ENCODE data around the gene LYPD6B. TPM values are rescaled to one million over a fixed set of nuclear protein-coding genes. Genes with fewer than 3 reads are reported as not detected.

Gene LYPD6B
- total RNA-seq, 2 donors from 2014 or later: 9.3 to 9.9 TPM

DNA sequence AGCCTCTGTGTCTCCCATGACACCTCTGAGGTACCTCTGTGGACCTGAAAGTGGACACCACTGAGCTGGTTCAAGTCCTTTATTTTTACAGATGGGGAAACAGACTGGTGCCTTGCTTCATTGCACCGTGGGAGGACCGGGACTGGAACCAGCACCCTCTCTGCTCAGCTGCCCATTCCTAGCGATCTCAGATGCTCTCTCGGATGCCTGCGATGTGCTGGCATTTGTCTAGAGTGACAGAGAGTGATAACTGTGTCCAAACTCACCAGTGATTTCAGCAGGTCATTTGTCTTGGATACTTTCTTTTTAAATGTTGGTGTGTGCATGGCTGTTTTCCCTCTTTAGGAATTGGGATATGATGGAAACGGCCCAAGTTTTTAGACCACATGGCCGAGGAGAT lies 30.1 kb upstream of the LYPD6B start:
- no peak overlapping the region for H3K27ac ChIP-seq
- DNase-seq (no peak), ATAC-seq (no peak)
- no peaks in the 10 kb centered on the region for H3K9me3 ChIP-seq
- no peak overlapping the region for H3K4me3 ChIP-seq
- H3K4me1 ChIP-seq: no peaks in the 10 kb centered on the region
- intact Hi-C loops (cut with DNase I): no loop called here
- 73 to 78% methylated on average over 7 of the region's 7 CpGs for whole genome bisulfite sequencing, 2 donors
- no peaks in the 10 kb centered on the region for H3K27me3 ChIP-seq
- no peaks in the 10 kb centered on the region for H3K36me3 ChIP-seq (replicated peaks in 1 of 2; ENCODE audit: insufficient read depth in 1 of 2, low read depth in 2 of 2)
- TF ChIP-seq POLR2A (IDR thresholded peaks at IDR 0.05): no peak
- TF ChIP-seq, protein P1, sequence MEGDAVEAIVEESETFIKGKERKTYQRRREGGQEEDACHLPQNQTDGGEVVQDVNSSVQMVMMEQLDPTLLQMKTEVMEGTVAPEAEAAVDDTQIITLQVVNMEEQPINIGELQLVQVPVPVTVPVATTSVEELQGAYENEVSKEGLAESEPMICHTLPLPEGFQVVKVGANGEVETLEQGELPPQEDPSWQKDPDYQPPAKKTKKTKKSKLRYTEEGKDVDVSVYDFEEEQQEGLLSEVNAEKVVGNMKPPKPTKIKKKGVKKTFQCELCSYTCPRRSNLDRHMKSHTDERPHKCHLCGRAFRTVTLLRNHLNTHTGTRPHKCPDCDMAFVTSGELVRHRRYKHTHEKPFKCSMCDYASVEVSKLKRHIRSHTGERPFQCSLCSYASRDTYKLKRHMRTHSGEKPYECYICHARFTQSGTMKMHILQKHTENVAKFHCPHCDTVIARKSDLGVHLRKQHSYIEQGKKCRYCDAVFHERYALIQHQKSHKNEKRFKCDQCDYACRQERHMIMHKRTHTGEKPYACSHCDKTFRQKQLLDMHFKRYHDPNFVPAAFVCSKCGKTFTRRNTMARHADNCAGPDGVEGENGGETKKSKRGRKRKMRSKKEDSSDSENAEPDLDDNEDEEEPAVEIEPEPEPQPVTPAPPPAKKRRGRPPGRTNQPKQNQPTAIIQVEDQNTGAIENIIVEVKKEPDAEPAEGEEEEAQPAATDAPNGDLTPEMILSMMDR (IDR thresholded peaks at IDR 0.05): no peak

DNA sequence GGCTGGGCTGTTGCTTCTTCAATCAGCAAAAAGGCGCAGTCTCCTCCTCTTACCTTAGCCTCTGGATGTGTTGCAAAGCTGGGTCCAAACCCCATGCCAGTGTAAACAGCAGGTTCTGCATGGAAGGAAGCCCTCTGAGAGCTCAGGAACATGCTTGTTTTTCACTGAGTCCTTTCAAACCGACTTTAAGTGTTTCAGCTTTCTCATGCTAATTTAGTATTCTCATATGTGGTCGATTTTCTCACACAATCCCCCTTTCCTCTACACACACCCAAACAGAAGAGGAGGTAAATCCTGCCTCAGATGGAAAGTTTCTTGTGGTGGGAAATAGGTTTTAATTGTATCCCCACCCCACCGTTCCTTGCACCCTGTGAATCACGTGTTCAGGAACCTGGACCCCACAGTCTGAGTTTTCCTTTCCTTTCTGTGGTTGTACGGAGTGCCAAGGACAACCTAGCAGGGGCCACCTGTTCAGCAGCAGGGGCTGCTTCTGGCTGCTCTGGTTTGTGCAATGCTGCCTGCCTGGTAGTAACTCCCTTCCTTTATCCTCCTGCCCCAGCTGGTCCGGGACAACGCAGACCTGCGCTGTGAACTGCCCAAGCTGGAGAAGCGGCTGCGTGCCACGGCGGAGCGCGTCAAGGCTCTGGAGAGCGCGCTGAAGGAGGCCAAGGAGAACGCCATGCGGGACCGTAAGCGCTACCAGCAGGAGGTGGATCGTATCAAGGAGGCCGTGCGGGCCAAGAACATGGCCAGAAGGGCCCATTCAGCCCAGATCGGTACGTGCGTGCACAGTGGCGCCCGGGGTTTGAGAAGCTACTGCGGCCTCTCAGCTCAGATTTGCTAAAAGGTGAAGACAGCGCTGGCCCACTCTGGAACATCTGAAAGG lies 28.7 kb upstream of the LYPD6B start:
- TF ChIP-seq, protein P1 (IDR thresholded peaks at IDR 0.05): no peak
- TF ChIP-seq POLR2A (IDR thresholded peaks at IDR 0.05): no peak
- Histone ChIP-seq H3K4me3 (no peak overlapping the region), H3K4me1 (no peaks in the 10 kb centered on the region), H3K9me3 (no peaks in the 10 kb centered on the region), H3K27me3 (no peaks in the 10 kb centered on the region), H3K27ac (no peak overlapping the region), H3K36me3 (replicated peaks in 1 of 2; ENCODE audit: insufficient read depth in 1 of 2, low read depth in 2 of 2) (no peaks in the 10 kb centered on the region)
- no peak for ATAC-seq
- no peak for DNase-seq
- intact Hi-C loops (cut with DNase I): no loop called here
- 89 to 93% methylated on average over 30 to 31 of the region's 31 CpGs for WGBS, 2 donors

DNA sequence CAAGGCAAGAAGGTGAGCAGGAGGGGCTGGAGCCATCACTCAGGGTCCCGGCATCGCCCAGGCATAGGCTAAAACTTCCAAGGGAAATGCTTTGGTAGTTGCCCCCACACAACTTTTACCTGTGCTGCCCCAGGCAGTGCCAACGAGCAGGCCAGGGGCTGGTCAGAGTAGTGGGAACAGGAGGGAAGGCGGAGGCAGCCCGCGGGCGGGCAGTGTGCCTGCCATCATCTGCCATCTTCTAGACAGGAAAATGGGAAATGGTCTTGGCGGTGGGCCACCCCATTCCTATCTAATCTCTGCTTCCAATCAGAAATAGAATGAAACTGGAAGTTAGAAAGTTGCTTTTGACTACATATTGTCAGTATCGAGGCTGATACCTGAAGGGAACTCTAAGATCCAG lies 26.0 kb upstream of the LYPD6B start:
- intact Hi-C loops (cut with DNase I): no loop called here
- H3K27ac ChIP-seq: no peak overlapping the region
- no peak for ATAC-seq
- DNase-seq: no peak
- no peak for TF ChIP-seq POLR2A (IDR thresholded peaks at IDR 0.05)
- TF ChIP-seq, protein P1 (IDR thresholded peaks at IDR 0.05): no peak
- no peaks in the 10 kb centered on the region for H3K4me1 ChIP-seq
- H3K4me3 ChIP-seq: no peak overlapping the region
- H3K27me3 ChIP-seq: no peaks in the 10 kb centered on the region
- H3K9me3 ChIP-seq: no peaks in the 10 kb centered on the region
- no peaks in the 10 kb centered on the region for H3K36me3 ChIP-seq (replicated peaks in 1 of 2; ENCODE audit: insufficient read depth in 1 of 2, low read depth in 2 of 2)
- WGBS, 2 donors: 86 to 90% methylated on average over 5 to 9 of the region's 9 CpGs

DNA sequence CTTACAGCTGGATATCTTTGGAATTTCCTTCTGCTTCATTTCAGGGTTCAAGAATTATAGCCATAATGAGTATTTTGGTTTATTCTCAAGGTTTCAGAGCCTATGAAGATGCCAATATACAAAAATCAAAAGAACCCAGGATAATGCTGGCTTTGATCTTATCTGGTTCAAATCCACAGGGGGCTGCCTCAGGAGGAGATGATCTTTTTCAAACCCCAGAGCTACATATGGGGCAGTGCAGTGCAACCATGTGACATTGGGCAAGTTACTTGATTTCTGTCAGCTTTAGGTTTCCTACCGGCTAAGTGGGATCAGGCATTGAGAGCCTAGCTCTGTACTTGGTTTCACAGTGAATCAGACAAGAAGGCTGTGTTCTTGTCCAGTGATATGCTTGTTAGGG lies 23.0 kb upstream of the LYPD6B start:
- intact Hi-C loops (cut with DNase I): loop anchor here (5.0 kb wide), 2 partner anchors 297 to 547 kb away; no protein-coding TSS in a partner anchor
- 86 to 100% methylated on average over 1 of the region's 1 CpG for WGBS, 2 donors
- DNase-seq: no peak

More for the DNA sequence above, 23.0 kb upstream of the LYPD6B start:
- no peak for TF ChIP-seq POLR2A (IDR thresholded peaks at IDR 0.05)
- TF ChIP-seq, protein P1 (IDR thresholded peaks at IDR 0.05): no peak
- no peak overlapping the region for H3K27ac ChIP-seq
- no peaks in the 10 kb centered on the region for H3K27me3 ChIP-seq
- H3K4me3 ChIP-seq: no peak overlapping the region
- H3K4me1 ChIP-seq: no peaks in the 10 kb centered on the region
- H3K9me3 ChIP-seq: no peaks in the 10 kb centered on the region
- H3K36me3 ChIP-seq (replicated peaks in 1 of 2; ENCODE audit: insufficient read depth in 1 of 2, low read depth in 2 of 2): no peaks in the 10 kb centered on the region
- no peak for ATAC-seq

Data from body of pancreas (tissue), 4 donors.